KMS-11 (cell line): ENCODE data around the gene RGL1.

ENCODE experiments used
- H2AFZ ChIP-seq: fragments of 200-600 bp; sonication (generic); 2 replicates; pipeline ENCODE4 v1.6.1; 2016; ENCODE audit warnings: antibody characterized with exemption, mixed run types, low read depth
- H3K27ac ChIP-seq: fragments of 200-600 bp; sonication (generic); 2 replicates; pipeline ENCODE4 v1.6.1; 2016; ENCODE audit warnings: mild to moderate bottlenecking, mixed run types
- H3K27me3 ChIP-seq: fragments of 200-600 bp; sonication (generic); 2 replicates; pipeline ENCODE4 v1.6.1; 2017; ENCODE audit warnings: mild to moderate bottlenecking, low read depth, mixed run types, moderate library complexity; ENCODE audit not compliant: insufficient read depth
- H3K36me3 ChIP-seq: fragments of 200-600 bp; sonication (generic); 2 replicates; pipeline ENCODE4 v1.6.1; 2017; ENCODE audit warnings: mild to moderate bottlenecking, mixed run types; ENCODE audit not compliant: insufficient read depth
- H3K4me1 ChIP-seq: fragments of 200-600 bp; sonication (generic); 2 replicates; pipeline ENCODE4 v1.6.1; 2016; ENCODE audit warnings: mild to moderate bottlenecking, low read depth, mixed run types; ENCODE audit not compliant: poor library complexity, severe bottlenecking
- H3K4me2 ChIP-seq: fragments of 200-600 bp; sonication (generic); 2 replicates; pipeline ENCODE4 v1.7.0; 2016; ENCODE audit warnings: mild to moderate bottlenecking, mixed run types
- H3K4me3 ChIP-seq: fragments of 200-600 bp; sonication (generic); IDR thresholded peaks from 2 replicates; pipeline ENCODE4 v1.6.1; 2017; ENCODE audit warnings: low read depth, low read length, mixed read lengths; ENCODE audit not compliant: insufficient read depth
- H3K79me2 ChIP-seq: fragments of 200-600 bp; sonication (generic); 2 replicates; pipeline ENCODE4 v1.6.1; 2016; ENCODE audit warnings: low read depth, mixed run types; ENCODE audit not compliant: insufficient read depth
- H3K9ac ChIP-seq: fragments of 200-600 bp; sonication (generic); 2 replicates; pipeline ENCODE4 v1.6.1; 2016; ENCODE audit warnings: mild to moderate bottlenecking, mixed run types
- H4K20me1 ChIP-seq: fragments of 200-600 bp; sonication (generic); 2 replicates; pipeline ENCODE4 v1.6.1; 2016; ENCODE audit warnings: mild to moderate bottlenecking, mixed run types; ENCODE audit not compliant: insufficient read depth
- TF ChIP-seq, protein P1 (sequence below): fragments of 200-600 bp; sonication (generic); conservative IDR thresholded peaks from 2 replicates; pipeline ENCODE4 v1.6.1; 2017; ENCODE audit warnings: low read depth, mild to moderate bottlenecking, antibody characterized with exemption, low read length, moderate library complexity, mixed read lengths

The RGL1 gene

GRCh38 chr1:183908079-183908478 lies 103.2 kb downstream of the RGL1 start:
- Histone ChIP-seq H3K27me3 (no peaks in the 10 kb centered on the region), H4K20me1 (no peaks in the 10 kb centered on the region), H3K36me3 (peaks cover 22% of the 10 kb centered on the region), H3K27ac (peak overlapping the region; percentile 89; the same call in 1 of the 2 replicates), H3K79me2 (no peaks in the 10 kb centered on the region), H2AFZ (no peak overlapping the region), H3K4me1 (peaks cover 65% of the 10 kb centered on the region), H3K4me2 (no peak overlapping the region; the same call in 1 of the 2 replicates), H3K4me3 (no peak overlapping the region), H3K9ac (no peak overlapping the region)
- TF ChIP-seq, protein P1, sequence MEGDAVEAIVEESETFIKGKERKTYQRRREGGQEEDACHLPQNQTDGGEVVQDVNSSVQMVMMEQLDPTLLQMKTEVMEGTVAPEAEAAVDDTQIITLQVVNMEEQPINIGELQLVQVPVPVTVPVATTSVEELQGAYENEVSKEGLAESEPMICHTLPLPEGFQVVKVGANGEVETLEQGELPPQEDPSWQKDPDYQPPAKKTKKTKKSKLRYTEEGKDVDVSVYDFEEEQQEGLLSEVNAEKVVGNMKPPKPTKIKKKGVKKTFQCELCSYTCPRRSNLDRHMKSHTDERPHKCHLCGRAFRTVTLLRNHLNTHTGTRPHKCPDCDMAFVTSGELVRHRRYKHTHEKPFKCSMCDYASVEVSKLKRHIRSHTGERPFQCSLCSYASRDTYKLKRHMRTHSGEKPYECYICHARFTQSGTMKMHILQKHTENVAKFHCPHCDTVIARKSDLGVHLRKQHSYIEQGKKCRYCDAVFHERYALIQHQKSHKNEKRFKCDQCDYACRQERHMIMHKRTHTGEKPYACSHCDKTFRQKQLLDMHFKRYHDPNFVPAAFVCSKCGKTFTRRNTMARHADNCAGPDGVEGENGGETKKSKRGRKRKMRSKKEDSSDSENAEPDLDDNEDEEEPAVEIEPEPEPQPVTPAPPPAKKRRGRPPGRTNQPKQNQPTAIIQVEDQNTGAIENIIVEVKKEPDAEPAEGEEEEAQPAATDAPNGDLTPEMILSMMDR = no peak

GRCh38 chr1:183909672-183910071 lies 104.8 kb downstream of the RGL1 start:
- Histone ChIP-seq H3K79me2 (no peaks in the 10 kb centered on the region), H3K27ac (peak overlapping the region; percentile 89), H3K27me3 (no peaks in the 10 kb centered on the region), H3K4me3 (no peak overlapping the region), H2AFZ (no peak overlapping the region), H3K4me1 (peaks cover 80% of the 10 kb centered on the region), H3K36me3 (peaks cover 22% of the 10 kb centered on the region; the same call in 1 of the 2 replicates), H3K9ac (peak overlapping the region; percentile 55; the same call in 1 of the 2 replicates), H3K4me2 (peak overlapping the region; percentile 85), H4K20me1 (no peaks in the 10 kb centered on the region)
- TF ChIP-seq, protein P1 = no peak

DNA sequence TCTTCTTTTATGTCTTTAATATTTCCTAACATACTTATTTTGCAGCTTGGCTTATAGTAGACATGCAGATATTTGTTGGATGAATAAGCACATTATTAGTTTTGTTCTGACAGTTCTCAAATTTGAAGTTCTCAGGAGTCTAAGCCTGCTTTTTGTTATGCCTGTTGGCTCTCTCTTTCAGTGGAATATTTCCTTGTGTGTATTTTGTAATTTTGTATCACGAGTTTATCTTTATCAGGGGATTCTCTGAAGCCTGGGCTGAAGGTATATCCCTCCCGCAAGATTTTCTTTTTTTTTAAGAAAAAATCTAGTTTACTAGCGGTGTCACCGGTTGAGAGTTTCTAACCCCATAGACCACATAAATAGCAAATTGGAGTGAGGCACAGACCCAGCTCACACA lies 105.9 kb downstream of the RGL1 start:
- peak overlapping the region; percentile 55 for H3K9ac ChIP-seq
- TF ChIP-seq, protein P1 = no peak; the same call in 1 of the 2 replicates
- H2AFZ ChIP-seq = no peak overlapping the region
- peak overlapping the region; percentile 89 for H3K27ac ChIP-seq
- peaks cover 89% of the 10 kb centered on the region for H3K4me1 ChIP-seq
- no peaks in the 10 kb centered on the region for H3K79me2 ChIP-seq
- peak overlapping the region; percentile 85 for H3K4me2 ChIP-seq
- H3K4me3 ChIP-seq = no peak overlapping the region
- H3K36me3 ChIP-seq = peaks cover 10% of the 10 kb centered on the region; the same call in 1 of the 2 replicates
- no peaks in the 10 kb centered on the region for H3K27me3 ChIP-seq
- H4K20me1 ChIP-seq = no peaks in the 10 kb centered on the region

GRCh38 chr1:183911285-183911684 lies 106.4 kb downstream of the RGL1 start:
- H2AFZ ChIP-seq = no peak overlapping the region
- H3K36me3 ChIP-seq = peaks cover 10% of the 10 kb centered on the region; the same call in 1 of the 2 replicates
- no peaks in the 10 kb centered on the region for H4K20me1 ChIP-seq
- peak overlapping the region; percentile 89 for H3K27ac ChIP-seq
- H3K4me1 ChIP-seq = peaks cover 94% of the 10 kb centered on the region
- no peak overlapping the region for H3K4me3 ChIP-seq
- peak overlapping the region; percentile 85 for H3K4me2 ChIP-seq
- no peaks in the 10 kb centered on the region for H3K27me3 ChIP-seq
- no peaks in the 10 kb centered on the region for H3K79me2 ChIP-seq
- TF ChIP-seq, protein P1 = no peak; the same call in 1 of the 2 replicates
- peak overlapping the region; percentile 55 for H3K9ac ChIP-seq
